Upper lobe of left lung (tissue), 4 donors: Measurements from ENCODE around the gene CLIC3.

ENCODE experiments used
- CTCF ChIP-seq, 6 experiments: fragments of 450-650 bp in 4 of 6; fragments of 200-600 bp in 2 of 6; sonication (generic) in 2 of 6; IDR thresholded peaks; one replicate each; pipeline ENCODE4 v1.5.1; 2016 to 2019; ENCODE audit warnings: antibody characterized with exemption in 6 of 6
- EP300 ChIP-seq, 4 donors: sonication (generic); formaldehyde crosslinking; IDR thresholded peaks; one replicate each; pipeline ENCODE4 v1.5.1; 2017; ENCODE audit warnings: antibody characterized with exemption in 4 of 4, control low read depth in 2 of 4
- POLR2AphosphoS5 ChIP-seq, 2 donors: sonication (generic); formaldehyde crosslinking; IDR thresholded peaks; one replicate each; pipeline ENCODE4 v1.5.1; 2017; ENCODE audit warnings: antibody characterized with exemption in 2 of 2

GRCh38 chr9:136945333-136946227 lies 50.8 kb downstream of the CLIC3 start:
- TF ChIP-seq CTCF (IDR thresholded peaks at IDR 0.05) (no peak), EP300 (IDR thresholded peaks at IDR 0.05) (no peak), POLR2AphosphoS5 (IDR thresholded peaks at IDR 0.05) (no peak)
